HG03432 (cell line): ENCODE results near the gene ABCA12.
"Not testable (repeated sequence)": the region's sequence is repeated elsewhere in the genome, so short reads cannot be mapped to it uniquely, and the experiment has no call there.

Source experiments
- ATAC-seq: cut with Tn5 transposase; IDR thresholded peaks from one replicate; pipeline ENCODE4 v1.9.1; 2021; ENCODE audit warnings: mild to moderate bottlenecking, moderate library complexity; ENCODE audit not compliant: unreplicated experiment

ABCA12 gene

DNA sequence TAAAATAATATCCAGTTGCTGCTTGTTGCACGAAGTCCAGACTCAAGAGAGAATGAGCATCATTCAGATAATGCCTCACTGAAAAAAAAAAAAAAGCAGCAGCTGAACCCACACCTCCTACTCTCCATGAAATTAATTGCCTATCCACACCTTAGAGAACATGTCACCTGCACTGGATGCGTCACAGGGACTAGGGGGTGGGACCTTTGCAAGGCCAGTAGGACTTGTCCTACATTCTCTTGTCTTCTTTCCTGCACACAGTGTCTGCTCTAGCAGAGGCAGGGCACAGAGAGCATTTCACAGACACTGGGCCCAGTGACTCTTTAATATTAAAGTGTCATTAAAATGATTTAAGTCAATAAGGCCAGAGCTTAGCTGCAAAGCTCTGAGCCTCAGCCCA is at the start of gene ABCA12:
ABCA12 (minus strand) TSS at position 148 of the 400 bp plus-strand sequence. CDS start 418 bp downstream, outside the sequence.
- no peak for ATAC-seq

- ATAC-seq = no peak
These were observed 49.7 kb upstream of the ABCA12 start for GRCh38 chr2:215188078-215188477.

GRCh38 chr2:215186021-215186420 is 47.6 kb upstream of the ABCA12 start:
- ATAC-seq = no peak

DNA sequence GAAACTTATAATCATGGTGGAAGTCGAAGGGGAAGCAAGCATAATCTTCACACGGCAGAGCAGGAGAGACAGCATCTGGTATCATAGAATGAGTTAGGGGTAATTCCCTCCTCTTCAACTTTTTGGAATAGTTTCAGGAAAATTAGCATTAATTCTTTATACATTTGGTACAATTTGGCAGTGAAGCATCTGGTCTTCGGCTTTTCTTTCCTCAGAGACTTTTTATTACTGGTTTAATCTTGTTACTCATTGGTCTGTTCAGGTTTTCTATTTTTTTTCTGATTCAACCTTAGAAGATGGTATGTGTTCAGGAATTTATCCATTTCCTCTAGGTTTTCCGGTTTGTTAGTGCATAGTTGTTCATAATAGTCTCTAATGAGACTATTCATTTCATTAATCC is 39.7 kb upstream of the ABCA12 start:
- ATAC-seq = no peak

DNA sequence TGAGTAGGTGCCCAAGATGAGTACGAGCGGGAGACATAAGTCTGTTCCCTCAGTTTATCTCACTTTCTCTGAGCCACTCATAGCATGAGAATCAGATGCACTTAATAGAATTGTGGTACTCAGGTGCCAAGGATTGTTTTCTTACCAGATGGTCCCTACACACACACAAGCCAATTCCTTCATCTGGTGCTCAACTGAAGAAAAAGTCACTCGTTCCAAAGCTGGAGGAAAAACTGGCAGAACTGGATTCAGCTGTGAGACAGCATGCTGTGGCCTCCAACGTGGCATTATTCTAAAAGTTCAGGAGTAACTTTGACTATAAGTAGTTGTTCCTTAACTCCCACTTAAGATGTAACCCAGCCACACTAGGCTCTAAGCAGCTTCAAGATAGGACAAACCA is 33.4 kb upstream of the ABCA12 start:
- no peak for ATAC-seq

GRCh38 chr2:215171151-215171550 is 32.7 kb upstream of the ABCA12 start:
- peak; percentile 83 for ATAC-seq

- ATAC-seq = not testable (repeated sequence)
These were observed 28.1 kb upstream of the ABCA12 start for GRCh38 chr2:215166505-215166904.

GRCh38 chr2:215163319-215163718 is 24.9 kb upstream of the ABCA12 start:
- not testable (repeated sequence) for ATAC-seq

DNA sequence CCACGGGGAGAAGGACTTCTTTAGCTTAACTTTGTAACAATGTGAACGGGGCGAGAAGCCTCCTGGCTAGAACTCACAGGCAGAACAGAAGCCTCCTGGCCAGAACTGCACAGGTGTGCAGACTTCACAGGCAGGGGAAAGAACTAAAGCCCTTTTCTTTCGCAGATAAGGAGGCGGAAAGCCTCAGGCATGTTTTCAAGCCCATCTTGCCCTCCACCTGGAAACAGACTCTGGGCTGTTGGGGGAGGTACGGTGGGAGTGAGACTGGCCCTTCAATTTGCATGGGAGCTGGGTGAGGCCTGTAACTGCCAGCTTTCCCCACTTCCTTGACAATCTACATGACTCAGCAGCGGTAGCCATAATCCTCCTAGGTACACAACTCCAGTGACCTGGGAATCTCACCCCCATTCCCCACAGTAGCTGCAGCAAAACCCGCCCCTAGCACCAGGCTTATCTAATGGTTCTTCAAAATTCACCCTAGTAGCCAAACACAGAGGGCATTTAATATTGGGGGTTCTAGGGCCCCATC is 22.9 kb upstream of the ABCA12 start:
- ATAC-seq = no peak

DNA sequence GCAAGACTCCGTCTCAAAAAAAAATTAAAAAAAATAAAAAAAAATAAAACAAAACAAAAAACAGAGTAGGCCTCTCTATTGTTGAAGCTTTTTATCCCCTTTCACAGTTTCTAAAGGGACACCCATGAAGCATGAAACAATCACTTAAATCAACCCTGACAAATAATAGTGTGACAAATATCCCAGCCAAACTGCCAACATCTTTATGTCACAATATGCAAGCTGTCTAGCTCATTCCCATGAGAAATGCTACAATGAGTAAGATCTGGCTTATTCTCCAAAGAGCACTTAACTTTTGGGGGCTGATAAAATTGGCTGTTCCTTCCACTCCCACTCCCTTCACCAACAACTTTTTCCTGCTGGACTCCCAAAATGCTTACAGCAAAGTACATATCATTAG is 21.7 kb upstream of the ABCA12 start:
- ATAC-seq = no peak

DNA sequence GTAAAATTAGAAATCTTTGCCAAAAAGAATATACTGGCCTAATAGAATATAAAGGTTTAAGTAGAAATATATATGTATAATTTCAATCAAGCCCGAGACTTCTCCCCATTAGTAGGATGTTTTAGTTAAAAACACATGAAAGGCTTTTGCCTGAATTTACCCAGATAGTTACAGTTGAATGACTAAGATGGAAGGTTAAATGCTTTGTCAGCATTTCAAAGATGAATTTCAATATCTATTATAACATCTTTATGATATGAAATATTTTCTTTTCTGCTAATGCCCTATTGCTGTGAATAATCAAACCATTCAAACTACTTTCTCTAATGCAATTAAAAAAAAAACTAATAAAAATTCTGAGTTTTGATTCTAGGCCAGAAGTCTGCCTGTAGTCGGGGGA is 18.0 kb upstream of the ABCA12 start:
- no peak for ATAC-seq

DNA sequence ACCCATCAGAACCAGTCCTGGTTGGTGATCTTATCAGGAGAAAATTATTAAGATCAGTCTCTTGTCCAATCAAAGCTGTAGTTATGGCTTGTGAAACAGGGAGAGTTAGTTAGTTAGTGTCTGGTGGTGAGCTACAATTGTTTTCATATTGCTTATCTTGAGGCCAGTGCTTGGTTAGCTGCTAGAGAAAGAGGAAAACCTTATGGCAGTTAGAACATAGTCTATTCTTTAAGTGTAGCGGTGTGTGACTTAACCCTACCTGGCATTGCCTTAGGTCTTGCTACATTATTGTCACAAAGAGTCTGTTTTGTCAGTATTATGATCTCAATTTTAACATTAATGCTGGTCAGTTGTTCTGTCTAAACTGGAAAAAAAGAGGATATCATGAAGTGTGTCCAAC is 11.5 kb upstream of the ABCA12 start:
- no peak for ATAC-seq

DNA sequence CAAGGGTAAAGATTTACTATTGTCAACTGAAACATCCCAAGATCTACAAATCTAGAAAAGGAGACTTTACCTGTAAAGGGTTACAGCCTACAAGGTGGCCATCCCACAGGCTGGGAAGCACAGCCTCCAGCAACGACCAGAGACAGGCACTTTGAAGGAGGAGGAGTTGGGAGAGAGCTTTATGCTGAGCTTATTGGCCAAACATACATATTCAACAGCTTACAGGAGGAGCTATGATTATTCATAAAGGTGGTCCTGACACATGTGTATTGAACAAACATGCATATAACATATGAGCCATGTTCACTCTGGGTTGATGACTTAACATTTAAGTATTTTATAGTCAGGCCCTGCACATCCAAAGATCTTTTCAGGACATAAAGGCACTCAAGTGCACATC is 11.1 kb upstream of the ABCA12 start:
- no peak for ATAC-seq

- ATAC-seq = no peak
These were observed 10.6 kb upstream of the ABCA12 start for GRCh38 chr2:215149060-215149459.

DNA sequence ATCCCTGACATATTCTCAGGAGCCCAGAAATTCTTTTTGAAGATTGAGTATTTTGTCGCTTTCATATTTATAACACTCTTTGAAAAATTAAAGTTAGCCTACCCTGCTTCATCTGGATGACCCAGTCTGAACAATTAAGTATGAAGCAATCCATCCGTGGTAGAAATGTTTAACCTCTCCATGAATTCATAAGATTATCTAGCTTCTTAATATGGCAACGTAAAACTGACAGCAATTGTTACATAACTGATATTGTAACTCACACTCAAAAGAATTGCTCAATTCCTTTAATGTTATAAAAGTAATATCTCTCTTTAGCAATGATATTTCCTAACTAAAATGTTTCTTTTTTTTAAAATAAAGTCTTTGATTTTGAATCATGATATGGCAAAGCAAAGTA is 7.2 kb upstream of the ABCA12 start:
- ATAC-seq = no peak

DNA sequence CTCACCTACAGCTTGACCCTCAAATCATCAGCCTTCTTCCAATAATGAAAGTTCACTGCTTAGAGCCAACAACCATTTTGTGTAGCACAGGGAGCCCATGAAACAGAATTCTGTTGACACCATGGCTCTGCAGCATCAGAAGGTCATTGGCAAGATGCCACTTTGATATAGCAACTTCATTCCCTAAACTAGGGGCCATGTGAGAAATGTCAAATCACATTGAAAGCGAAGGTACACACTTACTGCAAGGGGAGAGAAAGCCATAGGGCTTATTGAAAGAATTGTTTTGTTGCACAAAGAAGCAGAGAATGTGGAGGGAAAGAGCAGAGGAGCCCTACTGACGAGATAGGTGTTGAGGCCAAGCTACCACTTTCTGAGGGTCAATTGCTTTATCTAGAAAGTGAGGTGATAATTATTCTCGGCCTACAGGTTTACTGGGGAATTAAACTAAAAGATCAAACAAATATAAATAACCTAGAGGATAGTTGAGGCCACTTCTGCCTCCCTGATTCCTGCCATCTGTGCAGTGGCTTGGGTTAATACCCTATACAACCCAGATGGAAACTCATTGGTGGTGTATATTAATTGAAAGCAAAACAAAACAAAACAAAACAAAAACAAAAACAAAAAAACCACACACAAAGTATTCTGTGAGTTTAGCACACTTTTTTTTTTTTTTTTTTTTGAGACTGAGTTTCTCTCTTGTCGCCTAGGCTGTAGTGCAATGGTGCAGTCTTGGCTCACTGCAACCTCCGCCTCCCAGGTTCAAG is 5.9 kb upstream of the ABCA12 start:
- ATAC-seq = no peak

DNA sequence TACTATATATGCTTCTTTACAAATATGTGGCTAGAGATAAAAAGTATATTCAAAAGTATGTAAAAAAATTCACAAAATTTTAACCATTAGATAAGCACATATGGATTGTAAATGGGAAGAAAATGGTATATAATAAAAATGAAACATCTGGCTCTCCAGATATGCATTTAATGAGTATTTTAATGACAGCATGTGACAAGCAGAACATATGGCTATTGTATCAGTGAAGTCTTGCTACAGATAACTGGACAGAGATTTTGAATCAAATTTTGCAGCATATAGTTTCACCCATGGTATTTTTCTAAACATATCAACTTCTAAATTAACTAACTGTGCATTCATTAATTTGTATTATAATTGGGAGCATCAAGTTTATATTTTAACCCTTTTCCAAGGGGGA is 5.0 kb upstream of the ABCA12 start:
- ATAC-seq = no peak

GRCh38 chr2:215141706-215142105 is 3.3 kb upstream of the ABCA12 start:
- ATAC-seq = no peak

DNA sequence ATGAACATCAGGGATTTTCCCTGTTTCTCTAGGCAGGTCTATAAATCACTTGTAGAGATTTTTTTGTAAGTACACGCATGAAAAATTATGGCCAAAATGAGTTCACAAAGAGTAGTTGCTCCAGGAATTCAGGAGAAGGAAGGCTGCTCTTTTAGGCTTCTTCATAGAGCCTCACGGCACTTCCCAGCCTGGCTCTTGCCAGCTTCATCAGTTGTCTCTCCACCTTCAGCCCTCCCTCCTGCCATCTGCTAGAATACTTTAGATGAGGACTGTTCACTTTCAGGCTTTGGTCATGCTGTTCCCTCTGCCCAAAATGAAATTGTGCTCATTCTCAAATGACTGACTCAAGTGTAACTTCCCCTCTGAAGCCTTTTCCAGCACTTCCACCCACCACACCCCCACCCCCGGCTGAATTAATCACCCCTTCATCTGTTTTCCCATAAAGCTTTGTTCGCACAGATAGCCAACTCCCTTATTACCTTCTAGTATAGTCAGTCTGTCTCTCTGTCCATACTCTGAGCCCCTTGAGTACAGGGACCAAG is 1.8 kb upstream of the ABCA12 start:
- no peak for ATAC-seq

DNA sequence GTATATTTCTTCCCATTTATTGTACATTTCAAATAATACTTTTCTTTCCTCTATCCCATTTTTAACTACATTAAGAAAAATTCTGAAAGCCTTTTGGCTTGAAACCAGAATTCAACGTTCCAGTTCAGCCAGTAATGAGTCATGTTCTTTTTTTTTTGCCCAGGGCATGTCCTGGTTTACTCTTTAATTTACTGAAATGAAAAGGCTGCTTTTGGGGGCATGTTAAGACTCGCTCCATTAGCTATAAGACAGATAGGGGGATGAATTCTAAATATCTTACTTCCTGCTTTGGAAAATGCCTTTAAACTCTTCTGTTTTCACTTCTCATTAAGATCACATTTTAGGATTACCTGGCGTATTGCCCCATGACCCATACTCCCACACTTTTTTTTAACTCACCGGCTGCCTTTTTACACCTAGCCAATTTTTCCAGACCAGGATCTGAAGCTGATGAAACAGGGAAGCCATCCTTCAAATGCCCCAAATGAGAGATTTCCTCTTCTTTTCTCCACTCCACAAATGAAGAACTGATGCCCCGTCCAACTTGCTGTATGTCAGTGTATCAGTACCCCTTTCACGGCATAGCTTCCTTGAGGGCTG is 585 bp downstream of the ABCA12 start:
- peak; percentile 45 for ATAC-seq

- ATAC-seq = no peak
These were observed 1.1 kb downstream of the ABCA12 start for GRCh38 chr2:215137329-215137686.

DNA sequence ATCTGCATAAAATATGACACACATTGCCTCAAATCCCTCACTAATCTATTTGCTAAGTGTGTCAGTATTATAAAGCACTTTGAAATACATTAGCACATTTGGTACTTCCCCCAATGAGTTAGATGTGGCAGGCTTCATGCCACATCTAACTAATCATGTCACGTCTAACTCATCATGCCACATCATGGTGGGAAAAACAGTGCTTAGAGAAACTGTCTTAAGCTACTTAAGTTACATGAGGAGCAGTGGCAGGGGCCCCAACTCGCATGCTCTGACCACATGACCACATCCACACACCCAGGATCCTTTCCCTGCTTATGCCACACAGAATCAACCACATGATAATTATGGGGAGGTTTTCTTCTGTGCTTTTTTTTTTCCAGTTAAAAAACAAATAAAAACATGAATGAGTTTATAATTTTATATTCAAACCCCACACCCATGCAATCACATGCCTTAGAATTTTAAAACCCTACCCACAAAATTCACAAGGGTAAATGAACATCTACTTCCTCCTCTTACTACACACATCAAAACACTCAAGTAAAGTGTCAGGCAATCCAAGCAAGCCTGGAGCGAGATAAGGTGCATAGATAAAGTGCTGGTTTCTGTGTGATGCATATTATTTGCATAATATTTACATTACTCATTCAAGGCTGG is 1.6 kb downstream of the ABCA12 start:
- peak; percentile 67 for ATAC-seq
